GM19438 (cell line): ENCODE measurements around the gene KL.

Source experiments
- ATAC-seq: cut with Tn5 transposase; IDR thresholded peaks from one replicate; pipeline ENCODE4 v1.9.1; 2021; ENCODE audit warnings: low read depth; ENCODE audit not compliant: unreplicated experiment

KL gene

DNA sequence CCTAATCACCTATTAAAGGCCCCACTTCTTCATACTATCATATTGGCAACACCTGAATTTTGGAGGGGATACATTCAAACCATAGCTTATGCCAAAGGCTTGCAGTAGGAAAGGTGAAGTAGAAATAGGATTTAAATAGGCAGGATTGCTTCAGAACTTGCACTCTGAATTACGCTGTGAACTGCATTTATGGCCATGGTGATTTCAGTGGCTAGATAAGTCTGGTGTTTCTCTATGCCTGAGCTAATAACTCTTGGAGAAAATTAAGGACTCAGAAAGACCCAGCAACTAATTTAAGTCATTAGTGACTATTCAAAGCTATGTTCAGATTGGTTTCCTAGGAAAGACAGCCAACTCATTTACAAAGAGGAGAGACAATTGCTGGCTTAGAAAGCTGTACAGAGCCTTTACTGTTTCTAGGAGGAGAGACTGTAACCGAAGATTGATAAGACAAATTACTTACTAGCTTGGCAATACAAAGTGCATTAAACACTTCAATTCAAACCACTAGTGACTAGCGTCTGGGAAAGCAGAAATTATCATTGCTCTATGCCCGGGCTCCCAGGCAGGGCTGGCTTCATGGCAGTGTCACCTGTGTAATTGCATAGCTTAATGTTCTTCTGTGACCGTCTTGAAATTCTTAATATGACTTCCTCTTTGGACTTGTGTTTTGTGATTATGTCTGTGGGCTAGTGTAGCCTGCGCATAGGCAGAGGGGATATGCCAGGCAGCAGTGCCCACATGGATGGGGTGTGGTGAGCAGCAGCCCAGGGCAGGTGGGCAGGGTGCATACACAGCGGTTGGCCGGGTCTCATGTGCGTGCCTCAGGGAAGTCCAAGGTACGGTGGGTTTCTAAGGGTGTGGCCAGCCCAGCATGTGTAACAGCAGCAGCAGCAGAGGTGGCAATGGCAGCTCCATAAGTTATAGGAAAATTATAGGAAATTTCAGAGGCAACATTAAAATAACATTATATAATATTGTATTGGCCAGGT, 60.1 kb downstream of the KL start:
- no peak for ATAC-seq

DNA sequence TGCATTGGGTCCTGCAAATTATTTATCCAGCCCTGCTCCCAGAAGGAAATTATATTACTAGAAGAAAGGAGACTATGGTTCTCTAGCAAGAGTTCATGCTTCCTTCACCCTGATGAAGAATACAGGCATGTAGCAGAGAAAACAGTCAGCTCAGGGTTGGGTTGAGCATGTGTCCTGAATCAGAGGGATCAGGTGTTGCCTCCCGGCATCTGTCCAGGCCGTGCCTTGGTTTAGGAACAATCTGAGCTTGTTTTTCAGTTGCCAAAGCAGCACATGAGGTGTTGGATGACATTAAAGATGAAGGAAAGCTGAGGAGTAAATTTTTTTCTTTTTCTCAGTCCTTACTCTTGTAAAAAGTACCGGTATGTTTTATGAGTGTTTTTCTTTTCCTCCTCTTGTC, 62.0 kb downstream of the KL start:
- ATAC-seq = no peak

DNA sequence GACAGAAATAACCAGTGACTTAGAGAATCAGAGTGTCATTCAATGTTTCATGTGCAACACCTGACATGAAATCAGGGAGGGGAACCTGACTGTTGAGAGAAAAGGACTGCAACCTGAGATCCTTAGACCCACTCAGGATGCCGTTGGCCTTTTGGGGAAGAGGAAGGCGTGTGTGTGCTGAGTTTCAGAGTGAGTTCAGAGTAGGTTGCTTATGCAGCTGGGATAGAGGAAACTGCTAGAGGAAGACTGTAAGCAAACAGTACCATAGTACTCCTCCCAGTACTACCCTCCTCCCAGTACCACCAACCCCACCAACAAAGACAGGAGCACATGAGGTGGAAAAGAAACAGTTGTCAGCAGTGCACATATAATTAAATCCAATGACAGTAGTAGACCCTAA, 63.7 kb downstream of the KL start:
- ATAC-seq = no peak

DNA sequence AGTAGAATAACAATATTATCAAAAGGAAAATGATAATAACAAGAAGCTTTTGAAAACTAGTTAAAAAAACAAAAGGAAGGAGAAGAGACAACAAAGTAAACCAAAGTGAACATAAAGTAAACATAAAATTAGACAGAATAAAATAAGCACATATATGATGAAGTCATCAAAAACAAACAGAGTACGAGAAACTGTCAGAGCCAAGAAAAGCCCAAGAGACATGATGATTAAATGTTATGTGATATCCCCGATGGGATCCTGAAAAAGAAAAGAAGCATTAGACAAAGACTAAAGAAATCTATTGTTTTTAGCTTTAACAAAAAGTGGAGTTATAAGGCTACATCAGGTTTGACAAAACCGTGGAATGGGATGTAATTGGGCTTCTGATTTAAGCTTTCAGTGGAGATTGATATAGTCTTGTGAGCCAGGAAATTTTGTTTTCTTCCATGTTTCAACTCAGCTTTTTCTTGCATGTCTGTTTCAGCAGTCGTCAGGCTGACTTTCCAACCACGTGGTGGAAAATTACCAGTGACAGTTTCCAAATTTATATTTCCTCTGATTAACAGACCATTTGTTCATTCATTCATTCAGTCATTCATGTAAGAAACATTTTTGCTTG, 64.9 kb downstream of the KL start:
- no peak for ATAC-seq

DNA sequence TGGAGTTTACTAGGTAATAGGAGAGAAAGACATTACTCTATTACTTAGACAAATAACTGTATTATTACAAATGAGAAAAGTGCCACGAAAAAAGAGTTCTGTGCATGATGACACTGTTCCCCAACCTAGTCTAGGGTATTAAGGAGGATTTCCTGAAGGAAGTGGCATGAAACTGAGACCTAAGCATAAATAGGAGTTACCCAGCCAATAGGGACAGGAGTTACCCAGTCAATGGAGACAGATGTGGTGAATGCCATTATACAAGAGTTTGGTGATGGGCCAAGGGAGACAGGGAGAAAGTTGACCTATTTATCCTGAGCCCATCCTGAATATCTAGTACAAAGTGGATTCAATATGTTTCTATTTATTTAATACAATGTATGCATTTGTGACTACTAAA, 65.4 kb downstream of the KL start:
- no peak for ATAC-seq

DNA sequence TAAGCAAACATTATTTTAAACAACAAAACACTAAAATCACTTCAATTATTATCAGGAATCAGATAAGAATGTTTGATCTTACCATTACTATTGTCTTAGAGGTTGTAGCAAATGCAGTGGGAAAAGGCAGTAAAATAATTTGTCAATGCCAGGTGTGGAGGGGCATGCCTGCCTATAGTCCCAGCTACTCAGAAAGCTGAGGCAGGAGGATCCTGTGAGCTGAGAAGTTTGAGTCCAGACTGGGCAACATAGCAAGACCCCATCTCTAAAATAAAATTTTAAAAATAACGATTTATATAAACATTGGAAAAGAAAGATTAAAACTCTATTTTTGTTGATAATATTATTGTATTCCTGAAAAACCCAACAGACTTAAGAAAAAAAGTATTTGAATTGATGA, 66.8 kb downstream of the KL start:
- no peak for ATAC-seq

DNA sequence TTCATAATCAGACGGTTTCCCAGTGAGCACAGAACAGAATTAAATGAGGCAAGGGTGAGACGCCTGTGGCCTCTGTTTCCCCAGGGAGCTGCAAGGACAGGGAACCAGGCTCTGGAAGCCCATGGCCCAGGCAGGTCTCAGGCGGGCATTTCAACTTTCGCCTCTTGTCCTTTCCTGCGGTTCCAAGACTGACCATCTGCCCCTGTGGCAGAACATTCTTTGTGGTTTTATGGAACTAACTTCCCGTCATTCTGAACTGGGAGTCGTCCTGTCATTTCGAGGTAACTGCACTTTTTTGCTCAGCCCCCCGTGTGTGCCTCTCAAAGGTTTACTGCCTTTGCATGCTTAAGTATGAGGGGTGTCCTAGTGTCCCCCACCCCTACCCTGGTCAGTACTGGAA, 70.9 kb downstream of the KL start:
- no peak for ATAC-seq

DNA sequence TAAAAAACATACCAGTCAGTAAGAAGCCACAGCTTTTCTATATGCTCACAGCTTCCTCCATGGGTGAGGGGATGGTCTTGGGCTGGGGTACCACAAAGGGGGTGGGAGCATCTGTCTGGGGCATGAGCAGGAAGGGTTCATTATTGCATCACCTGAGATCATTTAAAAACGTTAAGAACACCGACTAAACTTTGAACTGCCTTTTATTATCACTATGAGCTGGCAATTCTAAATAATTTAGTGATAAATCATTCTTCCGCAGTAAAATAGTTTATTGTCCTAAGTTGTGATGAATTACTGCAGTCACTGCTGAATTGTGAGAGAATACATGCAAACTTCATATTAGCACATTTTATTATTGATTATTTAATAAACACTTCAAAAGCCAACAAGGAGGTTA, 71.6 kb downstream of the KL start:
- ATAC-seq = no peak

DNA sequence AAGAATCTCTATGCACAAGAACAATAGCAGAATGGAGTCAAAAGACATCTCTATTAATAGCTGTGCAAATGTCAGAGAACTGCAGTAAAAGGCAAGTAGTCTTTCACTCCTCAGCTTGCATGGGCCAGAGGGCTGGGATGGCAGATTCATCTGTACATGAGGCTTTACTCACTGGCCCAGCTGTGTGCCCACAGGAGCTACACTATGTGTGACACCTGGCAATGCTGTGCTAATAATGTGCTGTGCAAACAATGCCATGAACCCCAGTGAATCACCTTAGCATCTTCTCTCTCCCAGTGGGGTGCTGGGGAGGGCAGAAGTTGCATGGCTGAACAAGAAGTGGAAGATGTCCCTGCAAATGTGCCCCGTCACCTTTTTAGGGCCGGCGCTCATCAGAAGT, 73.1 kb downstream of the KL start:
- ATAC-seq = no peak

DNA sequence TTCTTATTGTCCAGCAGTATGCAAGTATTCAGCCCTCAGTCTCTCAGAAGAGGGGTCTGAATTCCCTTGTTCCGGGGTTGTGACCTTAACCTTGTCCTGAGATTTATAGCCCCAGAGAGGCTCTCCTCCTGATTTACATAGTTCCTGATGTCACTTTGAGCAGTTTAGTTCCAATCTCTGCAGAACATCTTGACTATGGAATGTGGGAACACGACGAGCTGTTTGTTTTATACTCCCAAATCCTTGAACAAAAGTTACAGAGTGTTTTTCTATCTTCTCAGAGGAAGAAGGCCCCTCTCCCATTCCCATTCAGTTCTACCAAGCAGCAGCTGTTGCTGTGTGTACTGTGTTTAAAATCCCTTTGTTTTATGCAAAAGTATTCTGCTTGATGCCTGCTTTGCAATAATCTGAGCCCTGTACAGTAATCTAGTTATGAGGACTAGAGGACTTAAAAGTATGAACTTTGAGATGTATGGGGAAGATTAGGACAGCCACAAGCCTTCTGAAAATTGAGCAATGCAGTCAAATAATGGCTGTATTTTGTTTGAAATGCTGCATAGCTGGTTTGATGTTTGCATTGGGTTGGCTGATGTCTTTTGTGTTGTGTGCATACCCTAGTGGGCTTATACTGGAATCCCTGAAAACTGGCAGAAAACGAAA, 74.7 kb downstream of the KL start:
- no peak for ATAC-seq

DNA sequence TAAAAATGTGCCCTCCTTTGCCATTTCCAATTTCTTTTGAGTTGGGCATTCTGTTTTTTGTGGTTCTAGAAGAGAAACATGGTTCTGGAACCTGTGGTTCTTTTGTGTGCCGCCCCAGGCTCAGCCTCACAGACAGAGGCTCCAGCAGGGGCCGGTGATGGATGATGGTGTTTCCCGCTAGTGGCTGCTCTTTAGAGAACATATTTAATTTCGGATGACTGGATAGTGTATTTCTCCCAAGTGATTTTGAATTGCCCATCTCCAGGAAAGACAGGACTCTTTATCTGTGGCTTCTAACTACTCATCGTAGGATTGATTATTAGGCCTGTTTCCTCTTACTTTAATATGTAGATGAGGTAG, 75.2 kb downstream of the KL start:
- ATAC-seq = no peak

DNA sequence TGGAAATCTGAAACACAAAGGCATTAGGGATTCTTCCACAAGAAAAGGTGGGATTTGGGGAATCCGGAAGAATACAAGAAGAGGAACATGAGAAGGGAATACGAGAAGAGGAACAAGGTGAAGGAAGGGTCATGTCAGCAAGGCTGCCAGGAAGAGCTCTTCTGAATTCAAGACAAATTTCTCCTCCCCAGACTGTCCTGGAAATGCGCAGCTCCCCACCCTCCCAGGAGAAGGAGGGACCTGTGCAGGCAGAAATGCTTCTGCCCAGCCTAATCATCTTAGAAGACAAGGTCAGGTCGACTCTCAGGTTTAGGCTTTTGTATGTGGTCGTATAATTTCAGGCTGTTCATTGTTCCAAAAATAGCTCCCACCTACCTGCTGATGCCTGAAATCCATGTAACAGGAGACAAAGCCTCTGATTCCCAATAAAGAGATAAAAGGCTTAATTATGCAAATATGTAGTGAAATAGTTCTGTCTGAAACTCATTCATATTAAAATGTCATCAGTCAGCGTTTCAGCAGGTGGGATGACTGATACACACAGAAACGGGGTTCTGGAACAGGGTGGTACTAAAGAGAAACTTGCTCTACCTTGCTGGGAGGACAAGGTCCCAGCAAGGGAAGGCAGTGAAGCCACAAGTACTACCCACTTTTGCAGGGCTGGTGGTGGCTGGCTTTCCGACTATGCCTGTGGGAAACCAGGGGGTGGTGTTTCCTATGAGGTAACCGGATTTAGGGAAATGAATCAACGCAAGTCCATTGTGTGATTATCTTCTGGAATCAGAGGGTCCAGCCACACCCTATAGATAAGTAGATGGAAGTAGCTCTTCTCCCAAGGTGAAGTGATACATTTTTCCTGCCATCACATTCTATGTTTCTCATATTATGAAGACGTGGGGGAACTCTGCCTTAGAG, 76.1 kb downstream of the KL start:
- ATAC-seq = no peak

DNA sequence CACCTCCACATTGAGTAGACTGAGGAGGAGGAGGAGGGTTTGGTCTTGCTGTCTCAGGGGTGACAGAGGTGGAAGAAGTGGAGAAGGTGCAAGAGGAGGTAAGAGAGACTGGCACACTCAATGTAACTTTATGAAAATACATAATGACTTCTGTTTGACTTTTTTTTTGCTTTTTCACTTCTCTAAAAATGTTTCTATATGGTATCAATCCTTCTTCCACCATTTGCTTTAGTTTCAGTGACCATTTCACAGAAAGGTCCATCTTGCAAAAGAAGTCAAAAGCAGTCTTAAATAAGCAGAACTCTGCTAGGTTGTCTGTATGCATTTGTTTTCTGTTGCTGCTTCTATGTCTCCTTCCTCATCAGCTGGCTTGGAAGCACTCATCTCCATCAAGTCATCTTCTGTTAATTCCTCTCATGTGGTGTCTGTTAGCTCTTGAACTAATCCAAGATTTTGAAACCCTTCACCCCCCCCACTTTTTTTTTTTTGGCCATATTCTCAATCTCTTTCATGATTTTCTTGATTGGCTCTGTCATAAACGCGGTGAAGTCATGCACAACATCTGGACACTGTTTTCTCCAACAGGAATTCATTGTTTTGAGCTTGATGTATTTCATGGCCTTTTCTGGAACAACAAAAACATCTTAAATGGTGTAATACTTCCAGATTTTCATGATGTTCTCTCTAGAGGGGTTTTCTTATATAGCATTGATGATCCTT, 80.8 kb downstream of the KL start:
- no peak for ATAC-seq

DNA sequence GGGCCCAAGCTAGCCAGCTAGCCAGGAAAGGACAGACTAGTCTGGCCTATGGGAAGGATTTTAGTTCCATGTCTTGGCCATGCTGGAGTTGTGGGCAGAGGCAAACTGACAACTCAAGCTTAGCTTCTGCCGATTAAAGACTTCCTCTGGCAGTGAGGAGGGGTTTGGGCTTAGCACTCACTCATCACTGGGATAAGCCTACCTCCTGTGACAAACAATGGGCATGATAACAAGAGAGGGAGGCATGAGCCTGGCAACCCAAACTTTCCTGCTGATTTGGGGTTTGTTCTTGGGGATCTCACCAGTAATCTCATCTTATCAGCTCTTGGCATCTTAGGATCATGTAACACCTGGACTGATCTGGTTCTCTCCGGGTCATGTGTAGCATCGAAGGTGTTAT, 83.6 kb downstream of the KL start:
- ATAC-seq = no peak

DNA sequence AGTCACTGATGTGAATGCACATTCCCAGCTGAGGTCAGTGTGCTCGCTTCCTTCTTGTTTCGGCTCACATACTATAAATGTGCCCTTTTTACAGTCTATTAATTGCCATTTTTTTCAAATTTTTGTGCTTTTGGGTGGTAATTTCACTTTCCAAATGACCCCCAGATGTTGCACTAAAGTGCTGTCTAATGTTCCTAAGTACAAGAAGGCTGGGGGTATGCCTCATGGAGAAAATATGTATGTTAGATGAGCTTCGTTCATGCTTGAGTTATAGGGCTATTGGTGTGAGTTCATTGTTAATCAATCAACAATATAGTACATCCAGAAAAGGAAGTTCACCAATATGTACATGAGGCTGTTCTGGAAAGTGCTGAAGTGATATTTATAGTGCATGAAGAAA, 84.7 kb downstream of the KL start:
- ATAC-seq = no peak

DNA sequence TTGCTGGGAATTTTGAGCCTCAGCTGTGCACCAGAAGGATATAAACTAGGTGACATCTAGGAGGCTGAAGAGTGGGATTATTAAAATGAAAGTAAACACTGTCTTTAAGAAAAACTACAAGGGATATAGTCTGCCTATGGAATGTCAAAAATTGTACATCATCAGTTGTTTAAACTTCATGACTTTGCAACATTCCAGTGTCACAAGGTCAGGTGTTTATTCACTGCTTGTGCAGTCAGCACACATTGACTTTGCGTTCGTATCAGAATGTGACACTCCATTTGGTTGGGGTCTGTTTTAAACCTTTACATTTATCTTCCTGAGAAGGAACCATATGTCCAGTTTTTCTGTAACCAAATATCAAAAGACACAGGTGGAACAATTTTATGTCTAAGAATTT, 85.6 kb downstream of the KL start:
- ATAC-seq = no peak

DNA sequence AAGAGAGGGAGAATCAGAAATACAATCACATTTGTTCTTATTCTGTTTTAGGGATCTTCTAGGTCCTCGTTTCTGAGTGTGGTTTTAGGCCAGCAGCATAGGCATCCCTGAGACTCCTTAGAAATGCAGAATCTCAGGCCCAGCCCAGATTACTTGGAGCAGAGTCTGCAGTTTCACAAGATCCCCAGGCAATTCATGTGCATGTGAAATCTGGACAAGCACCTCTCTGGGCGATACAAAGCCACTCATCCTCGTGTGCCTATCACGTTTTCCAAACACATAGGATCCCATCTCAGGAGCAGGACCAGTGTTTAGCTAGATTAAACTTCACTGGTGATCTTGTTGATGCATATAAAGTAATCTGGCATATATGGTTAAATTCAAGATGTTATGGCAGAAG, 87.2 kb downstream of the KL start:
- ATAC-seq = no peak

DNA sequence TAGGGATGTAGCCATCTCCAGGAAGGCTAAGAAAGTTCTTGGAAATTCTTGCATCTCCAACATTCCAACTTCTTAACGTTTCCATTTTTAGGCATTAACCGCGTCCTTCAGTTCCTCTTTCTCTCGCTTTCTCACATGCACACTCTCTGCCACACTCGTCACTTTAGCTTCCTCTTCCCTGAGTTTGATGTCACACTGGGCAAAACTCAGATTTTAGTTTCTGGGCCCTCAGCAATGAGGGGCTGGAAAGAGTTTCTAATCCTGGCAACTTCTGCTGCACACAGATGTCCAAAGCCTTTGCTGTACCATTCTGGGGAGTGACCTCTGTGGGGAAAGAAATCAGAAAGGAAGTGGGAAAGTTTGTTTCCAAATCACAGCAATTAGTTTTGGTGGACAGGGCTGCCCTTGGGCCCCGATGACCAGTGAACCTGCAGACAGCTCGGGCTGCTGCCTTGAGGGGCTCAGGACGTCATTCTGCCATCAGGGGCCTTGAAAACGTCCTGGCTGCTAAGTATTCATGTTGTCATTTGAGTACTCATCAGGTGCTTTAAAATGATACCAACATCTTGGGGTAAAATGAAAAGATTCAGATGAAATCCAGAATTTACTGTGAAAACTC, 89.3 kb downstream of the KL start:
- ATAC-seq = no peak

DNA sequence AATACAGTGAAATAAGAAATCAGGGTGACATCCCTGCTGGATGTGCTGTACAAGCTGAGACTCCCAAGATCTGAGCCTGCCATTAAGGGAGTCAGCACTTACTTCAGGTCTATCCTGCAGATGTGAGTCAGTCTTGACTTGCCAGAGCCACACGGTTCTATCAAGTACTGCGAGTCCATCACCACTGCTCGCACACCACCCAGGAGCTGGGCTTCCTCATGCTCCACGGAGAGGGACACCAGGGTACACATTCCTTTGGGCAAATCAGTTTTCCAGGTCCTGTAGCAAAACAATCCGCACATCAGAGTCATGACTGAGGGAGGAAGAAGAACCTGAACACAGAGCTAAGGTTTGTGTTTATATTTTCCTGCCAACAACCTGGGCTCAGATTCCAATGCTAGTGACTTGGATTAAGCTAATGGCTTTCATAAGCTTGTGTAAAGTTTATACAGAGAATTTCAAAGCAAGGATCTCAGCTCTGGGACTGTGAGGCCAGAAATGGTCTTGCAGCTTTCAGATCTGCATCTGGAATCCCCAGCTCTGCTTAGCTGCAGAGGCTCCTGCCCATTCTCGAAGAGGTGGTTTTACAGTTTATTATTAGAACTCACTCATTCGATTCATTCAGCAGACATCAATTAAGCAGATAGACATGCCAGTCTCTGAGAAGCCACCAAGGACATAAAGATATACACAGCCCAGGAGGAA, 90.6 kb downstream of the KL start:
- ATAC-seq = no peak
